H9 (cell line): ENCODE data around the gene ST6GALNAC2. TPM values are rescaled to one million over a fixed set of nuclear protein-coding genes. Genes with fewer than 3 reads are reported as not detected.

Source experiments
- DNase-seq: peaks from one replicate; pipeline ENCODE4 v3.0.0-alpha.2; 2017
- H2AFZ ChIP-seq: one replicate; pipeline ENCODE4 v1.6.1; 2013; ENCODE audit warnings: mild to moderate bottlenecking, low read length, control low read depth, moderate library complexity
- H2AK5ac ChIP-seq: 2 replicates; pipeline ENCODE4 v1.6.1; 2013; ENCODE audit warnings: low read length, control low read depth, mixed read lengths; ENCODE audit not compliant: insufficient read length
- H2BK120ac ChIP-seq: one replicate; pipeline ENCODE4 v1.6.1; 2013; ENCODE audit warnings: low read depth, mild to moderate bottlenecking, low read length, control low read depth, inconsistent platforms; ENCODE audit not compliant: poor library complexity, severe bottlenecking
- H2BK12ac ChIP-seq: 2 replicates; pipeline ENCODE4 v1.6.1; 2013; ENCODE audit warnings: low read length, control low read depth, mixed read lengths, low read depth; ENCODE audit not compliant: insufficient read length
- H2BK15ac ChIP-seq: 2 replicates; pipeline ENCODE4 v1.6.1; 2013; ENCODE audit warnings: low read depth, low read length, control low read depth
- H2BK20ac ChIP-seq: one replicate; pipeline ENCODE4 v1.6.1; 2013; ENCODE audit warnings: low read depth, mild to moderate bottlenecking, low read length, control low read depth, inconsistent platforms; ENCODE audit not compliant: poor library complexity, severe bottlenecking
- H2BK5ac ChIP-seq: 2 replicates; pipeline ENCODE4 v1.6.1; 2013; ENCODE audit warnings: low read length, control low read depth, mixed read lengths; ENCODE audit not compliant: insufficient read length
- H3K14ac ChIP-seq: 2 replicates; pipeline ENCODE4 v1.6.1; 2013; ENCODE audit warnings: low read length, control low read depth; ENCODE audit not compliant: insufficient read depth
- H3K18ac ChIP-seq: 2 replicates; pipeline ENCODE4 v1.6.1; 2013; ENCODE audit warnings: low read depth, mild to moderate bottlenecking, mixed read lengths, low read length, control low read depth; ENCODE audit not compliant: insufficient read length
- H3K23ac ChIP-seq: 2 replicates; pipeline ENCODE4 v1.6.1; 2013; ENCODE audit warnings: low read length, control low read depth, mixed read lengths, low read depth; ENCODE audit not compliant: insufficient read length
- H3K23me2 ChIP-seq: 2 replicates; pipeline ENCODE4 v1.6.1; 2013; ENCODE audit warnings: low read depth, mild to moderate bottlenecking, mixed read lengths, low read length, control low read depth; ENCODE audit not compliant: insufficient read length, poor library complexity, severe bottlenecking
- H3K27ac ChIP-seq: 2 replicates; pipeline ENCODE4 v1.5.1; 2013; ENCODE audit warnings: low read length, control low read depth, mixed read lengths, low read depth; ENCODE audit not compliant: insufficient read length
- H3K27me3 ChIP-seq: 2 replicates; pipeline ENCODE4 v1.6.1; 2013; ENCODE audit warnings: low read length, control low read depth, inconsistent platforms; ENCODE audit not compliant: insufficient read depth
- H3K4ac ChIP-seq: 2 replicates; pipeline ENCODE4 v1.6.1; 2013; ENCODE audit warnings: low read depth, mild to moderate bottlenecking, control low read depth, inconsistent platforms, low read length, moderate library complexity
- H3K4me1 ChIP-seq: 2 replicates; pipeline ENCODE4 v1.6.1; 2013; ENCODE audit warnings: low read length, control low read depth, inconsistent platforms; ENCODE audit not compliant: insufficient read depth
- H3K4me2 ChIP-seq: 2 replicates; pipeline ENCODE4 v1.6.1; 2013; ENCODE audit warnings: low read length, control low read depth, mixed read lengths; ENCODE audit not compliant: insufficient read length, insufficient read depth
- H3K56ac ChIP-seq: 2 replicates; pipeline ENCODE4 v1.6.1; 2013; ENCODE audit warnings: low read depth, mild to moderate bottlenecking, mixed read lengths, low read length, control low read depth; ENCODE audit not compliant: insufficient read length
- H3K79me1 ChIP-seq: 2 replicates; pipeline ENCODE4 v1.6.1; 2013; ENCODE audit warnings: low read depth, mild to moderate bottlenecking, moderate library complexity, low read length, control low read depth, inconsistent platforms; ENCODE audit not compliant: insufficient read depth, poor library complexity, severe bottlenecking
- H3K79me2 ChIP-seq: 2 replicates; pipeline ENCODE4 v1.6.1; 2013; ENCODE audit warnings: low read length, control low read depth, inconsistent platforms; ENCODE audit not compliant: insufficient read depth
- H3K9ac ChIP-seq: 2 replicates; pipeline ENCODE4 v1.6.1; 2013; ENCODE audit warnings: low read length, control low read depth, mixed read lengths; ENCODE audit not compliant: insufficient read length; ENCODE audit errors: extremely low read depth
- H3K9me3 ChIP-seq: one replicate; pipeline ENCODE4 v1.6.1; 2013; ENCODE audit warnings: low read depth, low read length, inconsistent platforms; ENCODE audit not compliant: control insufficient read depth
- H3T11ph ChIP-seq: one replicate; pipeline ENCODE4 v1.6.1; 2013; ENCODE audit warnings: mild to moderate bottlenecking, low read length, control low read depth, inconsistent platforms
- H4K20me1 ChIP-seq: one replicate; pipeline ENCODE4 v1.6.1; 2013; ENCODE audit not compliant: control insufficient read depth, insufficient read length, insufficient read depth
- H4K5ac ChIP-seq: 2 replicates; pipeline ENCODE4 v1.6.1; 2013; ENCODE audit warnings: low read depth, mild to moderate bottlenecking, mixed read lengths, low read length, control low read depth; ENCODE audit not compliant: insufficient read length
- H4K8ac ChIP-seq: replicated peaks from 2 replicates; pipeline ENCODE4 v1.6.1; 2013; ENCODE audit warnings: low read length, control low read depth, mixed read lengths, low read depth; ENCODE audit not compliant: insufficient read length
- H4K91ac ChIP-seq: 2 replicates; pipeline ENCODE4 v1.6.1; 2013; ENCODE audit warnings: low read depth, mild to moderate bottlenecking, moderate library complexity, mixed read lengths, low read length, control low read depth; ENCODE audit not compliant: insufficient read length
- H3K27ac Mint-ChIP-seq, 3 experiments: 2 replicates in 2 of 3; 3 replicates in 1 of 3; pipeline ENCODE4 v1.8.0; 2020 to 2021; ENCODE audit warnings: mixed read lengths in 3 of 3, mild to moderate bottlenecking in 1 of 3, moderate library complexity in 1 of 3
- H3K27me3 Mint-ChIP-seq: 2 replicates; pipeline ENCODE4 v1.8.0; 2021; ENCODE audit warnings: low read depth, mild to moderate bottlenecking, moderate library complexity, mixed read lengths
- H3K36me3 Mint-ChIP-seq, 3 experiments: 2 replicates in 2 of 3; 3 replicates in 1 of 3; pipeline ENCODE4 v1.8.0; 2020 to 2021; ENCODE audit warnings: low read depth in 3 of 3, mixed read lengths in 3 of 3; ENCODE audit not compliant: insufficient read depth in 1 of 3
- H3K4me1 Mint-ChIP-seq, 2 experiments: 2 replicates each; pipeline ENCODE4 v1.8.0; 2020; ENCODE audit warnings: mixed read lengths in 2 of 2
- H3K4me3 Mint-ChIP-seq, 2 experiments: 2 replicates in 1 of 2; 3 replicates in 1 of 2; pipeline ENCODE4 v1.8.0; 2020 to 2021; ENCODE audit warnings: mild to moderate bottlenecking in 2 of 2, mixed read lengths in 2 of 2, moderate library complexity in 1 of 2
- H3K9me3 Mint-ChIP-seq, 2 experiments: 2 replicates in 1 of 2; 3 replicates in 1 of 2; pipeline ENCODE4 v1.8.0; 2020; ENCODE audit warnings: mild to moderate bottlenecking in 2 of 2, mixed read lengths in 2 of 2, moderate library complexity in 1 of 2
- CTCF ChIP-seq: fragments of 200-600 bp; sonication (generic); conservative IDR thresholded peaks from 3 replicates; pipeline ENCODE4 v1.8.0; 2021; ENCODE audit warnings: antibody characterized with exemption, mild to moderate bottlenecking
- WGBS: extraction: QIAGEN DNeasy Blood & Tissue Kit; methylation state at CpG from one replicate; pipeline ENCODE4 v1.1.7; 2013; ENCODE audit warnings: missing lambda C conversion rate, low lambda C conversion rate, mixed read lengths; ENCODE audit not compliant: insufficient read length; ENCODE audit errors: extremely low coverage; 5-methylcytosine and 5-hydroxymethylcytosine counted together
- total RNA-seq: library from RNA; stranded (reverse); gene quantifications from 2 replicates; pipeline ENCODE4 v1.2.1, GENCODE V29; 2021

ST6GALNAC2 gene
- total RNA-seq, 1 experiment from 2014 or later = 0.46 TPM

GRCh38 chr17:76584427-76585032 is 1.1 kb downstream of the ST6GALNAC2 start:
- H3K4ac ChIP-seq = no peak overlapping the region
- peaks cover 36% of the 10 kb centered on the region; the same call in 1 of the 2 replicates for H3K27me3 ChIP-seq
- H3T11ph ChIP-seq = no peak overlapping the region
- H3K14ac ChIP-seq = no peak overlapping the region; the same call in 1 of the 2 replicates
- no peak for TF ChIP-seq CTCF
- H3K79me2 ChIP-seq = no peaks in the 10 kb centered on the region
- no peak overlapping the region for H2BK15ac ChIP-seq
- H3K27ac ChIP-seq = no peak overlapping the region
- no peak overlapping the region for H4K5ac ChIP-seq
- H2BK12ac ChIP-seq = no peak overlapping the region
- H3K18ac ChIP-seq = no peak overlapping the region
- H2AFZ ChIP-seq = no peak overlapping the region
- no peak overlapping the region for H2BK20ac ChIP-seq
- H4K8ac ChIP-seq = no peak overlapping the region
- no peak overlapping the region for H2BK120ac ChIP-seq
- Mint-ChIP-seq H3K36me3 (no peaks in the 10 kb centered on the region; a peak in 1 of 7 replicates), H3K27me3 (peaks cover 80% of the 10 kb centered on the region), H3K9me3 (peaks cover 2 to 11% of the 10 kb centered on the region in 2 experiments; a peak in 3 of 5 replicates), H3K4me1 (peaks cover 29 to 43% of the 10 kb centered on the region in 2 experiments), H3K27ac (no peak overlapping the region), H3K4me3 (peak overlapping the region; percentile 59 to 80)
- no CpG with 5 or more reads among the region's 17 CpGs for WGBS
- no peak overlapping the region for H3K23ac ChIP-seq
- no peaks in the 10 kb centered on the region for H3K79me1 ChIP-seq
- H3K4me1 ChIP-seq = no peaks in the 10 kb centered on the region; the same call in 1 of the 2 replicates
- H3K56ac ChIP-seq = no peak overlapping the region
- peaks cover 2% of the 10 kb centered on the region for H4K20me1 ChIP-seq
- no peak overlapping the region for H2BK5ac ChIP-seq
- no peak overlapping the region for H4K91ac ChIP-seq
- no peak for DNase-seq
- no peaks in the 10 kb centered on the region for H3K9me3 ChIP-seq
- H2AK5ac ChIP-seq = no peak overlapping the region
- H3K23me2 ChIP-seq = peaks cover 11% of the 10 kb centered on the region
- peak overlapping the region; percentile 67 for H3K4me2 ChIP-seq
- H3K9ac ChIP-seq = no peak overlapping the region
